SK-N-SH (cell line): ENCODE results near the gene IP6K1. TPM values are rescaled to one million over a fixed set of nuclear protein-coding genes. Genes with fewer than 3 reads are reported as not detected.

Experiments
- CTCF ChIA-PET: fragments of 300-600, 350-600 bp; formaldehyde crosslinking; extraction: SDS; loops from one replicate; lab custom pipeline; 2021; lab: Yijun Ruan, JAX
- POLR2A ChIA-PET: fragments of 350-600 bp; sonication (Branson Sonifier 250); formaldehyde crosslinking; extraction: SDS; loops from one replicate; lab custom pipeline; 2020; ENCODE audit warnings: antibody characterized with exemption, inconsistent platforms; lab: Yijun Ruan, JAX
- DNase-seq: peaks from one replicate; pipeline ENCODE4 v3.0.0; 2012
- H2AFZ ChIP-seq: fragments of 200-600 bp; sonication (generic); 2 replicates; pipeline ENCODE4 v1.8.1; 2016; ENCODE audit warnings: antibody characterized with exemption, mild to moderate bottlenecking, low read depth
- H3F3A ChIP-seq: fragments of 200-600 bp; sonication (generic); replicated peaks from 2 replicates; pipeline ENCODE3; 2016; ENCODE audit warnings: antibody characterized with exemption, mild to moderate bottlenecking; ENCODE audit not compliant: insufficient read depth
- H3K27ac ChIP-seq, 2 experiments: fragments of 200-500 bp in 1 of 2; fragments of 200-600 bp in 1 of 2; sonication (Bioruptor generic) in 1 of 2; sonication (generic), shearing (Covaris generic) in 1 of 2; 2 replicates each; pipeline versions ENCODE4 v1.5.1 to v1.6.1; 2014 to 2016; ENCODE audit warnings: low read depth in 2 of 2, inconsistent platforms in 1 of 2, low read length in 1 of 2, mild to moderate bottlenecking in 1 of 2, mixed read lengths in 1 of 2
- H3K27me3 ChIP-seq: fragments of 200-600 bp; sonication (generic), shearing (Covaris generic); 2 replicates; pipeline ENCODE4 v1.6.1; 2016; ENCODE audit warnings: mixed run types; ENCODE audit not compliant: insufficient read depth
- H3K36me3 ChIP-seq, 2 experiments: fragments of 200-500 bp in 1 of 2; fragments of 200-600 bp in 1 of 2; sonication (Bioruptor generic) in 1 of 2; sonication (generic) in 1 of 2; replicated peaks in 1 of 2; 2 replicates each; pipeline versions ENCODE3 to v1.5.1; 2014 to 2016; ENCODE audit warnings: low read length in 1 of 2, mild to moderate bottlenecking in 1 of 2; ENCODE audit not compliant: insufficient read depth in 2 of 2, control insufficient read depth in 1 of 2
- H3K4me1 ChIP-seq, 2 experiments: fragments of 200-500 bp in 1 of 2; fragments of 200-600 bp in 1 of 2; sonication (Bioruptor generic) in 1 of 2; sonication (generic), shearing (Covaris generic) in 1 of 2; 2 replicates each; pipeline versions ENCODE4 v1.5.1 to v1.6.1; 2014 to 2016; ENCODE audit warnings: low read depth in 1 of 2, low read length in 1 of 2, mixed run types in 1 of 2; ENCODE audit not compliant: insufficient read depth in 2 of 2, control insufficient read depth in 1 of 2
- H3K4me2 ChIP-seq: fragments of 200-600 bp; sonication (generic), shearing (Covaris generic); 2 replicates; pipeline ENCODE4 v1.6.1; 2017; ENCODE audit warnings: mixed run types
- H3K4me3 ChIP-seq, 2 experiments: fragments of 200-500 bp in 1 of 2; fragments of 200-600 bp in 1 of 2; sonication (Bioruptor generic) in 1 of 2; sonication (generic), shearing (Covaris generic) in 1 of 2; 2 replicates each; pipeline versions ENCODE4 v1.5.1 to v1.8.1; 2014 to 2016; ENCODE audit warnings: low read depth in 2 of 2, inconsistent platforms in 1 of 2, low read length in 1 of 2, mild to moderate bottlenecking in 1 of 2, mixed read lengths in 1 of 2, moderate library complexity in 1 of 2
- H3K79me2 ChIP-seq: fragments of 200-600 bp; sonication (generic); 2 replicates; pipeline ENCODE4 v1.8.1; 2017; ENCODE audit warnings: mild to moderate bottlenecking; ENCODE audit not compliant: insufficient read depth
- H3K9ac ChIP-seq: fragments of 200-600 bp; sonication (generic); 2 replicates; pipeline ENCODE4 v1.6.1; 2017; ENCODE audit warnings: mixed run types
- H3K9me2 ChIP-seq: fragments of 200-600 bp; sonication (generic); 2 replicates; pipeline ENCODE4 v1.6.1; 2017; ENCODE audit warnings: mixed run types
- H3K9me3 ChIP-seq: fragments of 200-600 bp; sonication (generic); 2 replicates; pipeline ENCODE4 v1.6.1; 2017; ENCODE audit warnings: mixed run types, mild to moderate bottlenecking, moderate library complexity
- H4K20me1 ChIP-seq: fragments of 200-600 bp; sonication (generic); 2 replicates; pipeline ENCODE4 v1.6.1; 2017; ENCODE audit warnings: mild to moderate bottlenecking, mixed run types; ENCODE audit not compliant: insufficient read depth
- ELF1 ChIP-seq: IDR thresholded peaks from 2 replicates; pipeline ENCODE4 v1.4.0; 2012
- FOXM1 ChIP-seq: IDR thresholded peaks from 2 replicates; pipeline ENCODE4 v1.4.0; 2012; ENCODE audit warnings: low read depth, mild to moderate bottlenecking
- GABPA ChIP-seq: IDR thresholded peaks from 2 replicates; pipeline ENCODE4 v1.4.0; 2012; ENCODE audit warnings: low read depth, mild to moderate bottlenecking
- MEF2A ChIP-seq: IDR thresholded peaks from 2 replicates; pipeline ENCODE4 v1.4.0; 2012; ENCODE audit warnings: low read depth, borderline replicate concordance
- MXI1 ChIP-seq: IDR thresholded peaks from 2 replicates; pipeline ENCODE4 v1.6.1; 2012; ENCODE audit warnings: mild to moderate bottlenecking, low read depth, low read length, improper control_type of control experiment
- NRF1 ChIP-seq: IDR thresholded peaks from 2 replicates; pipeline ENCODE4 v1.6.1; 2012; ENCODE audit warnings: low read depth, mild to moderate bottlenecking, low read length
- RCOR1 ChIP-seq: fragments of 150-350 bp; IDR thresholded peaks from 2 replicates; pipeline ENCODE4 v1.6.1; 2017; ENCODE audit warnings: antibody characterized with exemption, low read length
- SIN3A ChIP-seq: IDR thresholded peaks from 2 replicates; pipeline ENCODE4 v1.6.1; 2012; ENCODE audit warnings: low read depth, mild to moderate bottlenecking, low read length, moderate library complexity, borderline replicate concordance
- YY1 ChIP-seq: IDR thresholded peaks from 2 replicates; pipeline ENCODE4 v1.4.0; 2012; ENCODE audit warnings: low read depth, mild to moderate bottlenecking
- WGBS: methylation state at CpG from one replicate; pipeline ENCODE4 v1.1.6; 2017; ENCODE audit warnings: low lambda C conversion rate; 5-methylcytosine and 5-hydroxymethylcytosine counted together
- polyA plus RNA-seq, 3 experiments: library from polyadenylated mRNA; depleted of rRNA; stranded (reverse); fragments of >200 nt; gene quantifications; 2 replicates each; pipeline ENCODE4 v1.2.3, GENCODE V29; 2012
- TF ChIP-seq, protein P1 (sequence below): IDR thresholded peaks from 2 replicates; pipeline ENCODE4 v1.4.0; 2012; ENCODE audit warnings: low read depth, borderline replicate concordance
- TF ChIP-seq, protein P2 (sequence below): fragments of 150-350 bp; IDR thresholded peaks from 2 replicates; pipeline ENCODE4 v1.6.1; 2016; ENCODE audit warnings: mild to moderate bottlenecking, low read depth, low read length
- TF ChIP-seq, protein P3 (sequence below): IDR thresholded peaks from 2 replicates; pipeline ENCODE4; 2012
- TF ChIP-seq, protein P4 (sequence below): fragments of 150-350 bp; IDR thresholded peaks from 2 replicates; pipeline ENCODE4 v1.6.1; 2017; ENCODE audit warnings: antibody characterized with exemption, low read length, low read depth, borderline replicate concordance

Gene IP6K1
- polyA plus RNA-seq, 1 of the 3 experiments (the other 2 are of a cell fraction), result 23.3 TPM

DNA sequence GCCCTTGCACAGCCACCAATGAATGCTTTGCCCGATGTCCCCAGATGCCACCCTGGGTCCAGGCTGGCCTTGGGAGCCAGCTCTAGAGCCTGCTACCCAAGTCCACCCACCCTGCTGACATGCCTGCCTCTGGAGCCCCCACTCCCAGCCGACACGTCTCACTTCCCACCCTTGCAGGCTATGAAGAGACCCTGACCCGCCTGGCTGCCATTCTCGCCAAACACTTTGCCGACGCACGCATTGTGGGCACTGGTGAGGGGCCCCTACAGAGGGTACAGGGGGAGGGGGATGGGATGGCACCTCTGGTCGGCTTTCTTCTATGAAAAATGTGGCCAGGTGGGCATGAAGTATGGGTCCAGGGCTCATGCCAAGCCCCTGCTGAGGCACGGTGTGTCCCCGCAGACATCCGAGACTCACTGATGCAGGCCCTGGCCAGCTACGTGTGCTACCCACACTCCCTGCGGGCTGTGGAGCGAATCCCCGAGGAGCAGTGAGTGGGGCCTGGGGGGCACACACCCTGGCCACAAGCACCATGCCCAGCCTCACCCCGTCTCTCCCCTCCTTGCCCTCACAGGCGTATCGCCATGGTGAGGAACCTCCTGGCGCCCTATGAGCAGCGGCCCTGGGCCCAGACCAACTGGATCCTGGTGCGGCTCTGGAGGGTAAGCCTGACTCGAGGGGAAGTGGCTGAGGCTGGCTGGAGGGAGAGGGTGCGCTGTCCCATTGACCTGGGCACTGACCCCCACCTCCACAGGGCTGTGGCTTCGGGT, 72.8 kb downstream of the IP6K1 start:
- no peak overlapping the region for H3K4me3 ChIP-seq
- H3K36me3 ChIP-seq, result peaks cover 8 to 16% of the 10 kb centered on the region in 2 experiments
- CTCF ChIA-PET, result interaction anchor here (1.2 to 1.8 kb wide), 3 partner anchors 12 to 174 kb away, joined by 3 to 9 read pairs (median 3); no protein-coding TSS in a partner anchor
- peaks cover 0 to 5% of the 10 kb centered on the region in 2 experiments; a peak in 1 of 4 replicates for H3K4me1 ChIP-seq
- no peaks in the 10 kb centered on the region for H4K20me1 ChIP-seq
- H3K9ac ChIP-seq, result no peak overlapping the region
- H3K27ac ChIP-seq, result no peak overlapping the region
- WGBS, result 86% methylated on average over 11 of the region's 25 CpGs
- TF ChIP-seq GABPA (no peak), RCOR1 (no peak), MXI1 (no peak), SIN3A (no peak), MEF2A (no peak), ELF1 (no peak), FOXM1 (no peak), NRF1 (no peak), YY1 (no peak)
- TF ChIP-seq, protein P1, sequence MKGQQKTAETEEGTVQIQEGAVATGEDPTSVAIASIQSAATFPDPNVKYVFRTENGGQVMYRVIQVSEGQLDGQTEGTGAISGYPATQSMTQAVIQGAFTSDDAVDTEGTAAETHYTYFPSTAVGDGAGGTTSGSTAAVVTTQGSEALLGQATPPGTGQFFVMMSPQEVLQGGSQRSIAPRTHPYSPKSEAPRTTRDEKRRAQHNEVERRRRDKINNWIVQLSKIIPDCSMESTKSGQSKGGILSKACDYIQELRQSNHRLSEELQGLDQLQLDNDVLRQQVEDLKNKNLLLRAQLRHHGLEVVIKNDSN, result no peak
- TF ChIP-seq, protein P2, sequence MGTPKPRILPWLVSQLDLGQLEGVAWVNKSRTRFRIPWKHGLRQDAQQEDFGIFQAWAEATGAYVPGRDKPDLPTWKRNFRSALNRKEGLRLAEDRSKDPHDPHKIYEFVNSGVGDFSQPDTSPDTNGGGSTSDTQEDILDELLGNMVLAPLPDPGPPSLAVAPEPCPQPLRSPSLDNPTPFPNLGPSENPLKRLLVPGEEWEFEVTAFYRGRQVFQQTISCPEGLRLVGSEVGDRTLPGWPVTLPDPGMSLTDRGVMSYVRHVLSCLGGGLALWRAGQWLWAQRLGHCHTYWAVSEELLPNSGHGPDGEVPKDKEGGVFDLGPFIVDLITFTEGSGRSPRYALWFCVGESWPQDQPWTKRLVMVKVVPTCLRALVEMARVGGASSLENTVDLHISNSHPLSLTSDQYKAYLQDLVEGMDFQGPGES, result no peak
- TF ChIP-seq, protein P3, sequence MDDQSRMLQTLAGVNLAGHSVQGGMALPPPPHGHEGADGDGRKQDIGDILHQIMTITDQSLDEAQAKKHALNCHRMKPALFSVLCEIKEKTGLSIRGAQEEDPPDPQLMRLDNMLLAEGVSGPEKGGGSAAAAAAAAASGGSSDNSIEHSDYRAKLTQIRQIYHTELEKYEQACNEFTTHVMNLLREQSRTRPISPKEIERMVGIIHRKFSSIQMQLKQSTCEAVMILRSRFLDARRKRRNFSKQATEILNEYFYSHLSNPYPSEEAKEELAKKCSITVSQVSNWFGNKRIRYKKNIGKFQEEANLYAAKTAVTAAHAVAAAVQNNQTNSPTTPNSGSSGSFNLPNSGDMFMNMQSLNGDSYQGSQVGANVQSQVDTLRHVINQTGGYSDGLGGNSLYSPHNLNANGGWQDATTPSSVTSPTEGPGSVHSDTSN, result no peak
- TF ChIP-seq, protein P4, sequence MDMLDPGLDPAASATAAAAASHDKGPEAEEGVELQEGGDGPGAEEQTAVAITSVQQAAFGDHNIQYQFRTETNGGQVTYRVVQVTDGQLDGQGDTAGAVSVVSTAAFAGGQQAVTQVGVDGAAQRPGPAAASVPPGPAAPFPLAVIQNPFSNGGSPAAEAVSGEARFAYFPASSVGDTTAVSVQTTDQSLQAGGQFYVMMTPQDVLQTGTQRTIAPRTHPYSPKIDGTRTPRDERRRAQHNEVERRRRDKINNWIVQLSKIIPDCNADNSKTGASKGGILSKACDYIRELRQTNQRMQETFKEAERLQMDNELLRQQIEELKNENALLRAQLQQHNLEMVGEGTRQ, result no peak
- TF ChIP-seq, all 33 proteins: peak for 0
- no peaks in the 10 kb centered on the region for H3K9me2 ChIP-seq
- H2AFZ ChIP-seq, result no peak overlapping the region
- H3K27me3 ChIP-seq, result no peaks in the 10 kb centered on the region
- H3K79me2 ChIP-seq, result no peaks in the 10 kb centered on the region
- DNase-seq, result no peak
- no peaks in the 10 kb centered on the region for H3K9me3 ChIP-seq
- no peaks in the 10 kb centered on the region for H3F3A ChIP-seq
- no peak overlapping the region for H3K4me2 ChIP-seq
- POLR2A ChIA-PET, result interaction anchor here (0.9 kb wide), 1 partner anchor 174 kb away, joined by 4 read pairs; no protein-coding TSS in a partner anchor
